HEK293 (cell line): ENCODE measurements around the gene WDTC1.
"Not testable (repeated sequence)": the region's sequence is repeated elsewhere in the genome, so short reads cannot be mapped to it uniquely, and the experiment has no call there.

ENCODE experiments used
- CTCF ChIA-PET: fragments of 350-600 bp; formaldehyde crosslinking; extraction: SDS; loops from one replicate; lab custom pipeline; 2021; ENCODE audit warnings: antibody characterized with exemption; lab: Yijun Ruan, JAX
- POLR2A ChIA-PET: fragments of 300-600 bp; formaldehyde crosslinking; extraction: SDS; loops from one replicate; lab custom pipeline; 2020; ENCODE audit warnings: antibody characterized with exemption, inconsistent platforms; lab: Yijun Ruan, JAX
- H3K27ac ChIP-seq: fragments of 200-500 bp; sonication (Bioruptor generic); 2 replicates; pipeline ENCODE4 v1.5.1; 2014; ENCODE audit warnings: low read depth, low read length, control low read depth, inconsistent platforms; ENCODE audit errors: extremely low read depth
- H3K36me3 ChIP-seq, 2 experiments: fragments of 200-500 bp in 1 of 2; sonication (Bioruptor generic) in 1 of 2; 1 replicate in 1 of 2; 2 replicates in 1 of 2; pipeline ENCODE4 v1.5.1; 2014 to 2017; ENCODE audit warnings: inconsistent platforms in 2 of 2, low read length in 2 of 2; ENCODE audit not compliant: control insufficient read depth in 2 of 2, insufficient read depth in 1 of 2
- H3K4me1 ChIP-seq: fragments of 200-500 bp; sonication (Bioruptor generic); 2 replicates; pipeline ENCODE4 v1.5.1; 2014; ENCODE audit warnings: mild to moderate bottlenecking, low read length, inconsistent platforms; ENCODE audit not compliant: control insufficient read depth, insufficient read depth
- H3K4me3 ChIP-seq: 2 replicates; pipeline ENCODE4 v1.5.1; 2011; ENCODE audit warnings: low read depth, mild to moderate bottlenecking, control low read depth, low read length, moderate library complexity
- H3K9me3 ChIP-seq: fragments of 200-500 bp; sonication (Bioruptor generic); 2 replicates; pipeline ENCODE4 v1.5.1; 2014; ENCODE audit warnings: low read depth, low read length, inconsistent platforms; ENCODE audit not compliant: control insufficient read depth, insufficient read depth
- ZFP37 ChIP-seq: fragments of 450-650 bp; formaldehyde crosslinking; IDR thresholded peaks from 2 replicates; pipeline ENCODE4 v1.5.1; 2016; ENCODE audit warnings: missing biosample characterization, missing genetic modification characterization
- ZNF239 ChIP-seq: fragments of 450-650 bp; formaldehyde crosslinking; IDR thresholded peaks from 2 replicates; pipeline ENCODE4 v1.5.1; 2016; ENCODE audit warnings: missing biosample characterization, missing genetic modification characterization
- ZNF664 ChIP-seq: fragments of 450-650 bp; formaldehyde crosslinking; IDR thresholded peaks from 2 replicates; pipeline ENCODE4 v1.5.1; 2016; ENCODE audit warnings: missing biosample characterization, missing genetic modification characterization
- TF ChIP-seq, protein P1 (sequence below): fragments of 450-650 bp; formaldehyde crosslinking; IDR thresholded peaks from 2 replicates; pipeline ENCODE4 v1.5.1; 2017; ENCODE audit warnings: missing biosample characterization, missing genetic modification characterization
- TF ChIP-seq, protein P2 (sequence below): fragments of 450-650 bp; formaldehyde crosslinking; IDR thresholded peaks from 2 replicates; pipeline ENCODE4 v1.5.1; 2016; ENCODE audit warnings: missing biosample characterization, missing genetic modification characterization
- TF ChIP-seq, protein P3 (sequence below): fragments of 450-650 bp; formaldehyde crosslinking; IDR thresholded peaks from 2 replicates; pipeline ENCODE4 v1.5.1; 2016; ENCODE audit warnings: missing biosample characterization, missing genetic modification characterization
- TF ChIP-seq, protein P4 (sequence below): fragments of 450-650 bp; formaldehyde crosslinking; conservative IDR thresholded peaks from 2 replicates; pipeline ENCODE4 v1.5.1; 2016; ENCODE audit warnings: low read depth, missing biosample characterization, missing genetic modification characterization

Gene WDTC1

DNA sequence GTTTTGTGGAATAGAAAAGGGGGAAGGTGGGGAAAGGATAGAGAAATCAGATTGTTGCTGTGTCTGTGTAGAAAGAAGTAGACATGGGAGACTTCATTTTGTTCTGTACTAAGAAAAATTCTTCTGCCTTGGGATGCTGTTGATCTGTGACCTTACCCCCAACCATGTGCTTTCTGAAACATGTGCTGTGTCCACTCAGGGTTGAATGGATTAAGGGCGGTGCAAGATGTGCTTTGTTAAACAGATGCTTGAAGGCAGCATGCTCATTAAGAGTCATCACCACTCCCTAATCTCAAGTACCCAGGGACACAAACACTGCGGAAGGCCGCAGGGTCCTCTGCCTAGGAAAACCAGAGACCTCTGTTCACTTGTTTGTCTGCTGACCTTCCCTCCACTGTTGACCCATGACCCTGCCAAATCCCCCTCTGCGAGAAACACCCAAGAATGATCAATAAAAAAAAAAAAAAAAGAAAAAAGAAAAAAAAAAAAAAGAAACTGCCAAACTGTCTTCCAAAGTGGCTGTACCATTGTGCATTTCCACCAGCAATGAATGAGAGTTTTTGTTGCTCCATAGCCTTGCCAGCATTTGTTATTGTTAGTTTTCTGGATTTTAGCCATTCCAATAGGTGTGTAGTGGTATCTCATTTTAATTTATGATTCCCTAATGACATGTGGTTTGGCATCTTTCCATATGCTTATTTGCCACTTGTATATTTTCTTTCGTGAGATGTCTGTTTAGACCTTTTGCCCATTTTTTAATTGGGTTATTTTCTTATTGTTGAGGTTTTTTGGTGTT, 13.5 kb upstream of the WDTC1 start:
- H3K36me3 ChIP-seq, H3K4me3 ChIP-seq, H3K27ac ChIP-seq, POLR2A ChIA-PET, H3K9me3 ChIP-seq, H3K4me1 ChIP-seq: not testable (repeated sequence)
- TF ChIP-seq, protein P1, sequence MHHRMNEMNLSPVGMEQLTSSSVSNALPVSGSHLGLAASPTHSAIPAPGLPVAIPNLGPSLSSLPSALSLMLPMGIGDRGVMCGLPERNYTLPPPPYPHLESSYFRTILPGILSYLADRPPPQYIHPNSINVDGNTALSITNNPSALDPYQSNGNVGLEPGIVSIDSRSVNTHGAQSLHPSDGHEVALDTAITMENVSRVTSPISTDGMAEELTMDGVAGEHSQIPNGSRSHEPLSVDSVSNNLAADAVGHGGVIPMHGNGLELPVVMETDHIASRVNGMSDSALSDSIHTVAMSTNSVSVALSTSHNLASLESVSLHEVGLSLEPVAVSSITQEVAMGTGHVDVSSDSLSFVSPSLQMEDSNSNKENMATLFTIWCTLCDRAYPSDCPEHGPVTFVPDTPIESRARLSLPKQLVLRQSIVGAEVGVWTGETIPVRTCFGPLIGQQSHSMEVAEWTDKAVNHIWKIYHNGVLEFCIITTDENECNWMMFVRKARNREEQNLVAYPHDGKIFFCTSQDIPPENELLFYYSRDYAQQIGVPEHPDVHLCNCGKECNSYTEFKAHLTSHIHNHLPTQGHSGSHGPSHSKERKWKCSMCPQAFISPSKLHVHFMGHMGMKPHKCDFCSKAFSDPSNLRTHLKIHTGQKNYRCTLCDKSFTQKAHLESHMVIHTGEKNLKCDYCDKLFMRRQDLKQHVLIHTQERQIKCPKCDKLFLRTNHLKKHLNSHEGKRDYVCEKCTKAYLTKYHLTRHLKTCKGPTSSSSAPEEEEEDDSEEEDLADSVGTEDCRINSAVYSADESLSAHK (tag by site-specific recombination) = peak; percentile 71
- peak; percentile 93 for TF ChIP-seq ZNF664 (tag by site-specific recombination)
- TF ChIP-seq, protein P2, sequence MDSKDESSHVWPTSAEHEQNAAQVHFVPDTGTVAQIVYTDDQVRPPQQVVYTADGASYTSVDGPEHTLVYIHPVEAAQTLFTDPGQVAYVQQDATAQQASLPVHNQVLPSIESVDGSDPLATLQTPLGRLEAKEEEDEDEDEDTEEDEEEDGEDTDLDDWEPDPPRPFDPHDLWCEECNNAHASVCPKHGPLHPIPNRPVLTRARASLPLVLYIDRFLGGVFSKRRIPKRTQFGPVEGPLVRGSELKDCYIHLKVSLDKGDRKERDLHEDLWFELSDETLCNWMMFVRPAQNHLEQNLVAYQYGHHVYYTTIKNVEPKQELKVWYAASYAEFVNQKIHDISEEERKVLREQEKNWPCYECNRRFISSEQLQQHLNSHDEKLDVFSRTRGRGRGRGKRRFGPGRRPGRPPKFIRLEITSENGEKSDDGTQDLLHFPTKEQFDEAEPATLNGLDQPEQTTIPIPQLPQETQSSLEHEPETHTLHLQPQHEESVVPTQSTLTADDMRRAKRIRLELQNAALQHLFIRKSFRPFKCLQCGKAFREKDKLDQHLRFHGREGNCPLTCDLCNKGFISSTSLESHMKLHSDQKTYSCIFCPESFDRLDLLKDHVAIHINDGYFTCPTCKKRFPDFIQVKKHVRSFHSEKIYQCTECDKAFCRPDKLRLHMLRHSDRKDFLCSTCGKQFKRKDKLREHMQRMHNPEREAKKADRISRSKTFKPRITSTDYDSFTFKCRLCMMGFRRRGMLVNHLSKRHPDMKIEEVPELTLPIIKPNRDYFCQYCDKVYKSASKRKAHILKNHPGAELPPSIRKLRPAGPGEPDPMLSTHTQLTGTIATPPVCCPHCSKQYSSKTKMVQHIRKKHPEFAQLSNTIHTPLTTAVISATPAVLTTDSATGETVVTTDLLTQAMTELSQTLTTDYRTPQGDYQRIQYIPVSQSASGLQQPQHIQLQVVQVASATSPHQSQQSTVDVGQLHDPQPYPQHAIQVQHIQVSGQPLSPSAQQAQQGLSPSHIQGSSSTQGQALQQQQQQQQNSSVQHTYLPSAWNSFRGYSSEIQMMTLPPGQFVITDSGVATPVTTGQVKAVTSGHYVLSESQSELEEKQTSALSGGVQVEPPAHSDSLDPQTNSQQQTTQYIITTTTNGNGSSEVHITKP (tag by site-specific recombination) = peak; percentile 12; the same call in 1 of the 2 replicates
- TF ChIP-seq, protein P3, sequence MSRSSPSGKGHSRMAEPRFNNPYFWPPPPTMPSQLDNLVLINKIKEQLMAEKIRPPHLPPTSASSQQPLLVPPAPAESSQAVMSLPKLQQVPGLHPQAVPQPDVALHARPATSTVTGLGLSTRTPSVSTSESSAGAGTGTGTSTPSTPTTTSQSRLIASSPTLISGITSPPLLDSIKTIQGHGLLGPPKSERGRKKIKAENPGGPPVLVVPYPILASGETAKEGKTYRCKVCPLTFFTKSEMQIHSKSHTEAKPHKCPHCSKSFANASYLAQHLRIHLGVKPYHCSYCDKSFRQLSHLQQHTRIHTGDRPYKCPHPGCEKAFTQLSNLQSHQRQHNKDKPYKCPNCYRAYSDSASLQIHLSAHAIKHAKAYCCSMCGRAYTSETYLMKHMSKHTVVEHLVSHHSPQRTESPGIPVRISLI = 0 out of 2 replicates have a peak, but pooled peaks have one; percentile 33
- CTCF ChIA-PET = interaction anchor here (0.6 to 1.0 kb wide), 2 partner anchors 63 to 124 kb away, joined by 3 read pairs; no protein-coding TSS in a partner anchor

DNA sequence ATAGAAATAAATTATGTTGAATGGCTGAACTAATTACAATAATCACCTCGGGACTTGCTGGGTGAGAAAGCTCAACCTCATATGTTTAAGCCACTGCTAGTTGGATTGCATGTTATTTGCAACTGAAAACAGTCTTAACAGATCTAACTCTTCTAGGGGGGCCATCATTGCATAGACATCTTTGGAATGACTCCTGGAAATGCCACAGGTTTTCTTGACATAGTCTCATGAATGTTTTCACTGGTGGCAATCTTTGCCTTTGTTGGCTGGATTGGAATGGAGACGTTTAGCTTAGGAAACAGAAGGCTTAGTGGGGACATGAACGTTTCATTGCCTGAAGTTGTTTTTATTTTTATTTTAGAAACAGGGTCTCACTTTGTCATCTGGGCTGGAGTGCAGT, 8.8 kb upstream of the WDTC1 start:
- TF ChIP-seq ZFP37 (tag by site-specific recombination) (no peak), ZNF239 (no peak)
- TF ChIP-seq, protein P4, sequence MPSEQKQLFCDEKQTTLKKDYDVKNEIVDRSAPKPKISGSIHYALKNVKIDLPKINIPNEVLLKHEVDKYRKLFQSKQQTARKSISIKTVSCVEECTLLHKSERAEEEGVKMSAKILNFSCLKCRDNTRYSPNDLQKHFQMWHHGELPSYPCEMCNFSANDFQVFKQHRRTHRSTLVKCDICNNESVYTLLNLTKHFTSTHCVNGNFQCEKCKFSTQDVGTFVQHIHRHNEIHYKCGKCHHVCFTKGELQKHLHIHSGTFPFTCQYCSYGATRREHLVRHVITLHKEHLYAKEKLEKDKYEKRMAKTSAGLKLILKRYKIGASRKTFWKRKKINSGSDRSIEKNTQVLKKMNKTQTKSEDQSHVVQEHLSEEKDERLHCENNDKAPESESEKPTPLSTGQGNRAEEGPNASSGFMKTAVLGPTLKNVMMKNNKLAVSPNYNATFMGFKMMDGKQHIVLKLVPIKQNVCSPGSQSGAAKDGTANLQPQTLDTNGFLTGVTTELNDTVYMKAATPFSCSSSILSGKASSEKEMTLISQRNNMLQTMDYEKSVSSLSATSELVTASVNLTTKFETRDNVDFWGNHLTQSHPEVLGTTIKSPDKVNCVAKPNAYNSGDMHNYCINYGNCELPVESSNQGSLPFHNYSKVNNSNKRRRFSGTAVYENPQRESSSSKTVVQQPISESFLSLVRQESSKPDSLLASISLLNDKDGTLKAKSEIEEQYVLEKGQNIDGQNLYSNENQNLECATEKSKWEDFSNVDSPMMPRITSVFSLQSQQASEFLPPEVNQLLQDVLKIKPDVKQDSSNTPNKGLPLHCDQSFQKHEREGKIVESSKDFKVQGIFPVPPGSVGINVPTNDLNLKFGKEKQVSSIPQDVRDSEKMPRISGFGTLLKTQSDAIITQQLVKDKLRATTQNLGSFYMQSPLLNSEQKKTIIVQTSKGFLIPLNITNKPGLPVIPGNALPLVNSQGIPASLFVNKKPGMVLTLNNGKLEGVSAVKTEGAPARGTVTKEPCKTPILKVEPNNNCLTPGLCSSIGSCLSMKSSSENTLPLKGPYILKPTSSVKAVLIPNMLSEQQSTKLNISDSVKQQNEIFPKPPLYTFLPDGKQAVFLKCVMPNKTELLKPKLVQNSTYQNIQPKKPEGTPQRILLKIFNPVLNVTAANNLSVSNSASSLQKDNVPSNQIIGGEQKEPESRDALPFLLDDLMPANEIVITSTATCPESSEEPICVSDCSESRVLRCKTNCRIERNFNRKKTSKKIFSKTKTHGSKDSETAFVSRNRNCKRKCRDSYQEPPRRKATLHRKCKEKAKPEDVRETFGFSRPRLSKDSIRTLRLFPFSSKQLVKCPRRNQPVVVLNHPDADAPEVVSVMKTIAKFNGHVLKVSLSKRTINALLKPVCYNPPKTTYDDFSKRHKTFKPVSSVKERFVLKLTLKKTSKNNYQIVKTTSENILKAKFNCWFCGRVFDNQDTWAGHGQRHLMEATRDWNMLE (tag by site-specific recombination) = no peak
- Histone ChIP-seq H3K36me3 (no peaks in the 10 kb centered on the region), H3K9me3 (no peaks in the 10 kb centered on the region), H3K4me1 (no peaks in the 10 kb centered on the region), H3K27ac (no peak overlapping the region), H3K4me3 (no peak overlapping the region)
- ChIA-PET CTCF (interaction anchor here (0.5 to 1.4 kb wide), 4 partner anchors 59 to 444 kb away, joined by 3 to 4 read pairs (median 3); no protein-coding TSS in a partner anchor), POLR2A (no interaction called here)
